NCI-H1436 (cell line): ENCODE data around the gene AIFM3.
"Not testable (repeated sequence)": the region's sequence is repeated elsewhere in the genome, so short reads cannot be mapped to it uniquely, and the experiment has no call there.

Experiments
- DNase-seq: peaks from one replicate; lab custom pipeline; 2025; lab: John Stamatoyannopoulos, UW

The AIFM3 gene

GRCh38 chr22:21003782-21004181, 36.7 kb downstream of the AIFM3 start:
- no peak for DNase-seq

- DNase-seq, result not testable (repeated sequence)
Measured at GRCh38 chr22:21009208-21009607, 42.2 kb downstream of the AIFM3 start.

DNA sequence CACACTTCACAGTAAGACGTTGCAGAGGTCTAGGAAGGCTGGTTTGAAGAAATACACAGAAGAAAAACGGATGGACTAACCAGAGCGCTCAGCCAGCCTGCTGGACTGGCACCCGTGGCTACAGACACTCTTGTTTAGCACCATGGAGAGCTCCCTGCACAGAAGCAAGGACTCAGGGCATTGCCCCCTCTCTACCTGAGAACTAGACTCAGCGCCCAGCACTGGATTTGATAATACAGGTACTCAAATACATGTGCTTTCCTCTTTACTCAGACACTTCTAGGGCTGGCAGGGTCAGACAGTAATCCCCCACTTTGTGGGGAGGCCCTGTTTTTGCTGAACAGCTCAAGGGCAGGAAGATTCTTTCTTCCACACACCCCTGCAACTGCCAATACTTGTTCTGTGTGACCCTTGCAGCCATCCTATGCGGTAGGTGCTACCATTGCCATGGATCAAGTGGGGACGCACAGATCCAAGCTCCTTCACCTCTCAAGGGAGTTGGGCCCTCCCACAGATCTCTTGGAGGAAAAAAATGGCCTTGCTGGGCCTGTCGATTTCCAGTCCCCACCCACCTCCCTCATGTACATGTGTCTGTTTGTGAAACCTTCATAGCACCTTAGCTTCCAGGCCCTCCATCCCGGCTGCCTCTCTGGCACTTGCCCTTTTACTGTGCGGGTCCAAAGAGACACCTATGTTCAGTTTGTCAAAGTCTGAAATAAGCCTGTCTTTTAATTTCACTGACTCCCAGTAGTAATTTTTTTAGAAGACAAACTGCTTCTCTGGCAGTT, 42.8 kb downstream of the AIFM3 start:
- no peak for DNase-seq

- DNase-seq, result no peak
Measured at GRCh38 chr22:21010426-21011113, 43.5 kb downstream of the AIFM3 start.

DNA sequence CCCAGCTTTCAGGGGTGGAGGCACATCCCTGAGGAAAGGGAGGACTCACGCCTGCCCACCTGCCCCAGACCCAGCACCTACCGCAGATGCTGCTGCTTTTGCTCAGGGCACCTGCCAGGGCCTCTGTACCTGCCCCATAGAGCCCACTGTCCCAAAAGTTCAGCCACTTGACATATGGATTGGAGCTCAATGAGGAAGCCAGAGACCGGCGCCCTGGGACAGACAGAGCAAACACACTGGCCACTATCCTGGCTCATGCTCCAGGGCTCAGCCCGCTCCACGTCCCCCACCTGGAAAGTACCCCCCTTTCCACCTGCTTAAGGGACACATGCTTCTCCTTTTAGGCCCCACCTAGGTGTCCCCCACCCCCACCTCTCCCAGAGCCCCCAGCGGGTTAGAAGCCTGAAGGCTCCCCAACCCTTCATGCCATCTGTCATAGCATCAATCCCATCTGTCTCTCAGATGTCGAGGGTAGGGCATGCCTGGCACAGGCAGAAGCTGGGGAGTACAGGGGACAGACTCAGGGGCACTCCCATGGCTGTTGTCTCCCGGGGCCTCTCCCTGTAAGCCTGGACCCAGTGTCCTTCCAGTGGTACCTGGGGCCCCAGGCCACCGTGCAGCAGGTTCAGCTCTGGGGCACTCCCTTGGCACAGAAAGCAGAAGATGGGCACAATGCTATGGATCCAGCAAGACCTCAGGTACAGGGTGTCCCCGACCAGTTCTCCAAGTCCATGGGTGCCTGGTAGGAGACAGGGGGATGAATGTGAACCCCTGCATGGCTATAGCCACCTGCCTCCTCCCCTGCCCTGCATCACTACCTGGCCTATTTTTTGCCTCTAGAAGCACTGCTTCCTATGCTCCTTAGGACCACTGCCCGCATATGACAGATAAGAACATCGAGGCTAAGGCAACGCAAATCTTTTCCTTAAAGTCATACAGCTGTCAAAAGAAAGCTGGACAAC, 45.7 kb downstream of the AIFM3 start:
- DNase-seq, result no peak

- DNase-seq, result peak; percentile 6
Measured at GRCh38 chr22:21013657-21014201, 46.7 kb downstream of the AIFM3 start.

DNA sequence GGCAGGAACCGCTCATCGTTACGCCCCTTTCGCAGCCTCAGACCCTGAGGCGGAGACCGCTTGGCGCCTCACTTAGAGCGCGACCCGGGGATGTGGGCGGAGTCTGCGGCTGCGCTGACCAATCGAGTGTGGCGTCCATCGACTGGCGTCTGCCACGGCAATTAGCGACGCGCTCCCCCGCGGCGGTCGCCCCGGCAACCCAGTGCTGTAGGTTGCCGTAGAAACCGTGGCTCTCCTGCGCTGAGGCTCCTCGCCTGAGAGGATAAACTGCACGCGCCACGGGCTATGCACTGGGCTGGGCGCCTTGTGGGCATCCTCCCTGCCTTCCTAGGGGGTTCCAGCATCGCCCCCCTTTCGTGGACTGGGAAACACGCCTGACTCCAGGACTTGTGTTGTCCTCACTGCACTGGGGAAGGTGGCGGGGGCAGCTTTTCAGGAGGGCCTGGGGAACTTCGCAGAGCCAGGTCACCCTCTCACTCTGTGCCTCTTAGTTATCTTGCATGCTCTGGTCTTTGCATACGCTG, 47.2 kb downstream of the AIFM3 start:
- DNase-seq, result peak; percentile 96

DNA sequence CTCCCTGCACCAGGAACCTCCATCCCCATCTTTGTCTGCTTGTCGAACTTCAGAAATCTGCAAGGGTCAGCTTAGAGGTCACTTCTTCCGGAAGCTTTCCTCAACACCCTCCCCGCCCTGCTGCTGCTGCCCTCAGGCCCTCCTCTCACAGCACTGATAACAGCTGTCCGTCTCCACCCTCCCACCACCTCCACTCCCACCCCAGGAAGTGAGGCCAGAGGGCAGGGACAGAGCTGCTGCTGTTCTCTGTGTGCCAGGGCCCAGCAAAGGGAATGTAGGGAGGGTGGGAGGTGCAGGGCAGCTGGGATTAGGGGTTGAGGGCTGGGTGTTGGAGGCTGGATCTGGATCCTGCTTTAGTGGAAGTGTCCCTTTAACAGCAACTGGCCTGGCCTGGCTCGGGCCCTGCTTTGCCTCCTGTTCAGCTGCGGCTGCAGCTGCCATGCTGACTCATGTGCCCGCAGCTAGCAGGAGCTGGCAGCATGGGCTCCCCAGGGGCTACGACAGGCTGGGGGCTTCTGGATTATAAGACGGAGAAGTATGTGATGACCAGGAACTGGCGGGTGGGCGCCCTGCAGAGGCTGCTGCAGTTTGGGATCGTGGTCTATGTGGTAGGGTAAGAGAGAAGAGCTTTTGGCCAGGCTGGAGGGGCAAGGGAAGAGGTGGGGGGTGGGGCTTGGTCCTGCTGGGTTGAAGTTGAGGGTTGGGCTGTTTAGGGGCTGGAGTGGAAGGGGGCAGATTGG, 47.8 kb downstream of the AIFM3 start, which contains the start of gene P2RX6:
P2RX6 (plus strand) TSS at position 440 of the 740 bp plus-strand sequence; CDS start at position 450, 10 bp downstream.
- peak; percentile 37 for DNase-seq

DNA sequence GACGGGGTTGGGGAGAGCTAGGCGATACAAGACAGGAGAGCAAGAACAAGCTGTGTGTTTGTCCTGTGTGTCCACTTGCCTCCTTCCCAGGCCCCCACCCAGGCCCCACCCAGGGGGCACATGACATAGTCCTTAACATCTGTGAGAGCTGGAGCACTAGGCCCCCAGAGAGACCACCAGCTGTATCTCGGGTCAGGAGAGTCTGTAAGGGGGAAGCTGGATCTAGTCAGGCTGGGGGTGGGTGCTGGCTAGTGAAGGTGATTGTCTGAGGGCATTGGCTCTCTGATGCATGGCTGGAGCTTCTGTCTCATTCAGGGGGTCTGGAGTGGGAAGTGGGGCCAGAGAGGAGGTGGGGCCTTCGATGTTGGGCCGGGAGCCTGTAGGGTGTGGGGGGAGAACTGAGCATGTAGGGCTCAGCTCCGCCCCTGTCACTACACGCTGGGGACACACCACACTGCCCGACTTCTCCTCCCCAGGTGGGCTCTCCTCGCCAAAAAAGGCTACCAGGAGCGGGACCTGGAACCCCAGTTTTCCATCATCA, 48.5 kb downstream of the AIFM3 start:
- no peak for DNase-seq

GRCh38 chr22:21016644-21017420, 49.8 kb downstream of the AIFM3 start:
- DNase-seq, result no peak

GRCh38 chr22:21018314-21018713, 51.3 kb downstream of the AIFM3 start:
- DNase-seq, result no peak

- peak; percentile 32 for DNase-seq
Measured at GRCh38 chr22:21020802-21021429, 53.9 kb downstream of the AIFM3 start.

DNA sequence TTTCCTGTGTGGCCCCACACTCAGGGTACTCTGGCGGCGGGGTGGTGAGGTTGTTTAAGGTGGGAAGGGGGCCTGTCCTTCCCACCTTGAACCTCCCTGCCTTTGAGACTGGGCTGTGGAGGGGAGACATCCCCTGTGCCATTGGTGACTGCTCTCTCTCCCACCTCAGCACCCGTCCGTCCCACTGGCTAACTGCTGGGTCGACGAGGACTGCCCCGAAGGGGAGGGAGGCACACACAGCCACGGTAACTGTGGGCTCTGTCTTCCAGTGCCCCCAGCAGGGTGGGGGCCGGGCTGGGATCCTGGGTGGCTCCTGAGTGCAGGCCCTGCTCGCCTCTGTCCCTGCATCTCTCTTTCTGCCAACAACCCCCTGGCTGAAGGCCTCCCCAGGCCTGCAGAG, 55.5 kb downstream of the AIFM3 start:
- DNase-seq, result no peak

DNA sequence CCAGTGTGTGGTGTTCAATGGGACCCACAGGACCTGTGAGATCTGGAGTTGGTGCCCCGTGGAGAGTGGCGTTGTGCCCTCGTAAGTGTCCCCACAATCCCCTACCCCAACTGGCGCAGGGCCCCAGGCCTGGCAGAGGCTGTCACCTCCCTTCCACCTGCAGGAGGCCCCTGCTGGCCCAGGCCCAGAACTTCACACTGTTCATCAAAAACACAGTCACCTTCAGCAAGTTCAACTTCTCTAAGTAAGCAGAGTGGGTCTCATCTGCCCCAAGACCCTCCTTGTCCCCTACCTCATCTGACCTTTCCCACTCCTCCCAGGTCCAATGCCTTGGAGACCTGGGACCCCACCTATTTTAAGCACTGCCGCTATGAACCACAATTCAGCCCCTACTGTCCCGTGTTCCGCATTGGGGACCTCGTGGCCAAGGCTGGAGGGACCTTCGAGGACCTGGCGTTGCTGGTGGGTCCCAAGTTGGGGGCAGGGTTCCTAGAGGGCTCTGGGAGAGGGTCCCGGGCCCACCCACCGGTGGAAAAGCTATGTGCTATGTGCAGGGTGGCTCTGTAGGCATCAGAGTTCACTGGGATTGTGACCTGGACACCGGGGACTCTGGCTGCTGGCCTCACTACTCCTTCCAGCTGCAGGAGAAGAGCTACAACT, 56.0 kb downstream of the AIFM3 start:
- DNase-seq, result no peak

DNA sequence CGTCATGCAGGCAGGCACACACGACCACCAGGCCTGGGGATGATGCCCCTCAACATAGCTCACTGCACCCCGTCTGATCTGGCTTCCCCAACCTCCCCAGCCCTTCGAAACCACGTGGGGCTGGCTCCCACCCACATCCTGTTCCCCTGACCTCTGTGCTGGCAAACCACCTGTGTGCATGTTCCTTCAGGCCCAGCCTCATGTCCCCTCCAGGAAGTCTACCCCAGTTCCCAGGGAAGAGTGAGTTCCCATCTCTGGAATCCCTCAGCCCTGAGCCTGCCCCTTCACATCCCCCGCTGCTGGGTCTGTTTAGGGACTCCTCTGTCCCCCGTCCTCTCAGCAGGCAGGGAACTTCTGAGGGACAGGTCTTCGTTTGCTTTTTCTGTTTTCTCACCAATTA, 58.2 kb downstream of the AIFM3 start:
- DNase-seq, result no peak

DNA sequence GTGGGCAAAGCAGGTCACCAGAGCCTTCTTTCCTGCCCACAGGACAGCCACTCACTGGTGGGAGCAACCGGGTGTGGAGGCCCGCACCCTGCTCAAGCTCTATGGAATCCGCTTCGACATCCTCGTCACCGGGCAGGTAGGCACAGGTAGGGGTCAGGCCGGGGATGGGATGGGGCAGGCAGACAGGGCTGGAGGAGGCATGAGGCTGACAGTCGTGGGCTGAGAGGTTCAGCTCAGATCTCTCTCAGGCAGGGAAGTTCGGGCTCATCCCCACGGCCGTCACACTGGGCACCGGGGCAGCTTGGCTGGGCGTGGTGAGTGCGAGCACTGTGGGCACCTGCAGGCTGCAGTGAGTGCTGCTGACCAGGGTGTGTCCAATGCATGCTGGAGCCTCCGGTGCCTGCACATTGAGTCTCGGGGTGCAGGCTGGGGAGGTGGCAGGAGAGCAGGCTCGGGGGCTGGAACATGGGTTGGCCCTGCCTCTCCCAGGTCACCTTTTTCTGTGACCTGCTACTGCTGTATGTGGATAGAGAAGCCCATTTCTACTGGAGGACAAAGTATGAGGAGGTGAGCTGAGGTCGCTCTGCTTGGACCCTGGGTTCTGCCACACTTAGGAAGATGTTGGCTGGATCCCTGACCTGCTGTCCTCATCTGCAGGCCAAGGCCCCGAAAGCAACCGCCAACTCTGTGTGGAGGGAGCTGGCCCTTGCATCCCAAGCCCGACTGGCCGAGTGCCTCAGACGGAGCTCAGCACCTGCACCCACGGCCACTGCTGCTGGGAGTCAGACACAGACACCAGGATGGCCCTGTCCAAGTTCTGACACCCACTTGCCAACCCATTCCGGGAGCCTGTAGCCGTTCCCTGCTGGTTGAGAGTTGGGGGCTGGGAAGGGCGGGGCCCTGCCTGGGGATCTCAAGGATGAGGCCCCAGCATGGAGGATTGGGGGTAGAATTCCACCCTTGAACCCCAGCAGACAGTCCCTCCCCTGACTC, 59.0 kb downstream of the AIFM3 start:
- DNase-seq, result no peak
